Muscle of leg (tissue), 11 donors: ENCODE data around the gene WDR54. TPM values are rescaled to one million over a fixed set of nuclear protein-coding genes. Genes with fewer than 3 reads are reported as not detected.
"Not testable (repeated sequence)": the region's sequence is repeated elsewhere in the genome, so short reads cannot be mapped to it uniquely, and the experiment has no call there.

Source experiments
- DNase-seq: peaks from one replicate; pipeline ENCODE4 v3.0.0; 2013
- H3K27ac ChIP-seq: one replicate; pipeline ENCODE4 v1.5.1; 2013; ENCODE audit warnings: mild to moderate bottlenecking, low read length, control low read depth
- H3K27me3 ChIP-seq: one replicate; pipeline ENCODE4 v1.6.1; 2013; ENCODE audit warnings: low read length; ENCODE audit not compliant: control insufficient read depth, insufficient read depth
- H3K36me3 ChIP-seq: one replicate; pipeline ENCODE4 v1.6.1; 2013; ENCODE audit warnings: low read length; ENCODE audit not compliant: control insufficient read depth, insufficient read depth
- H3K4me1 ChIP-seq: one replicate; pipeline ENCODE4 v1.6.1; 2013; ENCODE audit warnings: low read length; ENCODE audit not compliant: control insufficient read depth, insufficient read depth
- H3K4me3 ChIP-seq: one replicate; pipeline ENCODE4 v1.5.1; 2013; ENCODE audit warnings: low read length, control low read depth
- H3K9me3 ChIP-seq: replicated peaks from 2 replicates; pipeline ENCODE4 v1.6.1; 2013; ENCODE audit warnings: low read depth, low read length; ENCODE audit not compliant: control insufficient read depth
- WGBS: methylation state at CpG from one replicate; pipeline ENCODE4 v1.1.5; 2013; ENCODE audit warnings: missing lambda C conversion rate; ENCODE audit not compliant: insufficient coverage; 5-methylcytosine and 5-hydroxymethylcytosine counted together
- polyA plus RNA-seq, 8 donors: library from polyadenylated mRNA; unstranded; fragments of 120-200 nt; gene quantifications; one replicate each; pipeline versions ENCODE4 v1.2.1 to v1.2.3, GENCODE V29; 2013; ENCODE audit warnings: inconsistent platforms in 1 of 8, low replicate concordance in 1 of 8; ENCODE audit not compliant: insufficient read length in 8 of 8, insufficient read depth in 1 of 8
- total RNA-seq: library from RNA; stranded (reverse); fragments of 120-200 nt; gene quantifications from one replicate; pipeline ENCODE4 v1.2.4, GENCODE V29; 2013

WDR54 gene
- total and polyA plus RNA-seq, 9 donors, result 7.5 to 15.8 (median 11.0) TPM

DNA sequence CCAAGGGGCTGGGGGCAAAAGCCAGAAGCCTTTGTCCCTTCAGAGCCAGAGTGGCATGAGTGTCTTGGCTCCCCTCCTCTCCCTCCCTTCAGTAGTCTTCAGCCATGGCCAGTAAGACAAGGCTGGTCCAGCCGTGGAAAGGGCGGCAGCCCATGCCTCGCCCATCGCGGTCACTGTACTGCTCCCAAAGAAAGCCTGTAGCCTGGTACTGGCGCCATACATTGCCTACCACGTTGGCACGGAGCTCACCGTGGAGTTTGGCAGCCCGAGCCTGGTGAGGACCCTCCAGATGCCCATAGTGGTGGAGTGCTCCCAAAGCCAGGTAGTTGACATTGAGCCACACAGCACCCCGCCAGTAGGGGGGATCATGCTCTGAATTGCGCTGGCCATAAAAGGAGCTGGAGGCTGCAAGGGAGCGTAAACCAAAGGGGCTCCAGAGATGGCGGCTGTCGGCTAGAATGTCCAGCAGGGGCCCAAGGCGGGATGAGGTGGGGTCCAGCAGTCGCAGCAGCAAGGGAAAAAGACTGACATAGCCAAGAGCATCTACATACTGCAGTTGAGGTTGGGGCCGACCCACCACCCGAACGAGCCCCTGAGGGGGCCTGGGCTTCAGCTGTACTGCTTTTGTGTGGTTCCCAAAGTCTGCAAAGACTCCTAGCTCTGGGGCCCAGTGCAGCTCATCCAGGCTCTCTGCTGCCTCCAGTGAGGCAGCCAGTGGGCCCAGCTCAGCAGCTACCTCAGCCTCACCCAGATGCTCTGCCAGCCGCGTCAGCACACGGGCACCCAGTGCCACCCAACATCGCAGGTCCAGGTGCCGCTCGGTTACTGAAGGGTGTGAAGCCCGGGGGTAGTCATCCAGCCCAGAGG lies 39.9 kb downstream of the WDR54 start:
- no peak overlapping the region for H3K27ac ChIP-seq
- DNase-seq, result no peak
- peaks cover 25% of the 10 kb centered on the region for H3K4me1 ChIP-seq
- H3K36me3 ChIP-seq, result peaks cover 26% of the 10 kb centered on the region
- H3K9me3 ChIP-seq, result no peaks in the 10 kb centered on the region
- WGBS, result 88% methylated on average over 23 of the region's 27 CpGs
- H3K27me3 ChIP-seq, result no peaks in the 10 kb centered on the region
- H3K4me3 ChIP-seq, result no peak overlapping the region

DNA sequence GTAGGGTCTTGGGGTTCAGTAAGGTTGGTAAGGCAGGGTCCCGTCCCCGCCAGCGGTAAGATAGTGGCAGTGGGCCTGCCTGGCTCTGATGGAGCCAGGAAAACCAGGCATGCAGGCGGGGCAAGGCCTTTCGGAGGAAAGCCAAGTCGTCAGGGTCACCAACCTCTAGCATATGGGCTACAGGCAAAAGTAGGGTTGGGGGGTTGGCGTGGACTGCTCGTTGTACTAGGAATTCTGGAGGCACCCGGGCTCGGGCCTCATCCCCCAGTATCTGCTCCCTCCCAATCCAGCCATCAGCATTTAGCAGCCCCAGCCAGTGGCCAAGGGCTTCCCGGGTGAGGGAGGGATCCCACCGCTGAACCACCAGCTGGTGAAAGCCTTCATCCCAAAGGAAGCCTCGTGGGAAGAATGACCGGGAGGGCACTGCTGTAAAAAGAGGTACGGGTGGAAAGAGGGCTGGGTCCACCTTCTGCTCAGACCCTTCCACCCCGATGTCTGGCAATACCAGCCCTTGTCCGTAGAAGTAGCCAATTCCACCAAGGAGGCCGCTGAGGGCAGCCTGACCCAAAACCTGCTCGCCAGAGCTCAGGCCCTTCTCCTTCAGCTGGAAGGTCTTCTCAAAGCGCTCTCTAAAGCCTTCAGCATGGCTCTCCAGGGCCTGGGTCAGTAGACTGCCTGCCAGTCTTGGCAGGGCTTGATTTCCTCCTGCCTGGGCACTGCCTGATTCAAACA lies 40.7 kb downstream of the WDR54 start:
- H3K27me3 ChIP-seq, result no peaks in the 10 kb centered on the region
- H3K9me3 ChIP-seq, result no peaks in the 10 kb centered on the region
- no peak for DNase-seq
- 93% methylated on average over 12 of the region's 20 CpGs for WGBS
- H3K4me3 ChIP-seq, result no peak overlapping the region
- peaks cover 26% of the 10 kb centered on the region for H3K36me3 ChIP-seq
- H3K27ac ChIP-seq, result no peak overlapping the region
- peaks cover 19% of the 10 kb centered on the region for H3K4me1 ChIP-seq

DNA sequence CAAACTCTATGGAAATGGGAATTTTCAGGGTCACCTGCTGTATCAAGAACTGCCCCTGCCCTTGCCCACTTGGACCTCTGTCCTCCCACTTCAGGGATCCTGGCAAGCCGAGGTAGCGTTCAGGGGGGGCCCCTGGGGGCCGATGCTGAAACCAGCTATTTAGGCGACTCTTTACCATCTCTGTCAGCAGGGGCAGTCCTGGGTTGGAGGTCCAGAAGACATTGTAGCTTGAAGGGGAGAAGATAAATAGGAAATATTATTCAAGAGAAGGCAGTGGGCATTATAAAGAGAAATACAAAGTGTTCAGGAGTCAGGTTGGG lies 41.2 kb downstream of the WDR54 start:
- Histone ChIP-seq H3K4me3 (no peak overlapping the region), H3K4me1 (peaks cover 19% of the 10 kb centered on the region), H3K9me3 (no peaks in the 10 kb centered on the region), H3K27ac (no peak overlapping the region), H3K27me3 (no peaks in the 10 kb centered on the region), H3K36me3 (peaks cover 26% of the 10 kb centered on the region)
- DNase-seq, result no peak
- 80% methylated on average over 1 of the region's 4 CpGs for WGBS

DNA sequence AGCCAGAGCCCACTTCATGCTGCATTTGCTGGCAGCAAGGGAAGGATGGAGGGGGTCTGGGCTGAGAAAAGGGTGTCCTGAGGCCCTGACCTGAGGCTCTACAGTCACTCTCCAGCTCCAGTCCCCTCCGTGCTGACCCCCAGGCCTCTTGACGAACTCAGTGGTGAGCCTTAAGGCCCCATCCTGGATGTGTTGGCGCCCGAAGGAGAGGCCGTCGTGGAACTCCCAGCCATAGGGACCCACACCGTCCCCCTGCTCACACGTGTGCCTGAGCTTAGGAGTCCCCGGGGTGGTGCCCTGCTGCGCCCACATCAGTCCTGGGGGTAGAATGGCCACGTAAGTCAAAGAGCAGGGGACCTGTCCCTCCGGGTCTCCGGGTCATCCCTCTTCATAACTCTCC lies 42.9 kb downstream of the WDR54 start:
- no peaks in the 10 kb centered on the region for H3K9me3 ChIP-seq
- peaks cover 26% of the 10 kb centered on the region for H3K36me3 ChIP-seq
- H3K4me1 ChIP-seq, result peaks cover 13% of the 10 kb centered on the region
- no peaks in the 10 kb centered on the region for H3K27me3 ChIP-seq
- under 1% methylated on average over 11 of the region's 13 CpGs for WGBS
- peak overlapping the region; percentile 7 for H3K27ac ChIP-seq
- peak overlapping the region; percentile 90 for H3K4me3 ChIP-seq
- peak; percentile 19 for DNase-seq

DNA sequence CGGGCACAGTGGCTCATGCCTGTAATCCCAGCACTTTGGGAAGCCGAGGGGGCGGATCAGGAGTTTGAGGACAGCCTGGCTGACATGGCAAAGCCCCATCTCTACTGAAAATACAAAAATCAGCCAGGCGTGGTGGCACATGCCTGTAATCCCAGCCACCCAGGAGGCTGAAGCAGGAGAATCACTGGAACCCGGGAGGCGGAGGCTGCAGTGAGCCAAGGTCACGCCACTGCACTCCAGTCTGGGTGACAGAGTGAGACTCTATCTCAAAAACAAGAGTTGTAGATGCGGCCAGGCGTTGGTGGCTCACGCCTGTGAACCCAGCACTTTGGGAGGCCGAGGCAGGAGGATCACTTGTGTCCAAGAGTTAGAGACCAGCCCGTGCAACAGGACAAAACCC lies 49.2 kb downstream of the WDR54 start:
- H3K27ac ChIP-seq, DNase-seq, H3K27me3 ChIP-seq, H3K4me3 ChIP-seq, H3K9me3 ChIP-seq: not testable (repeated sequence)
- peaks cover 11% of the 10 kb centered on the region for H3K4me1 ChIP-seq
- WGBS, result 95% methylated on average over 4 of the region's 12 CpGs
- H3K36me3 ChIP-seq, result peaks cover 17% of the 10 kb centered on the region

DNA sequence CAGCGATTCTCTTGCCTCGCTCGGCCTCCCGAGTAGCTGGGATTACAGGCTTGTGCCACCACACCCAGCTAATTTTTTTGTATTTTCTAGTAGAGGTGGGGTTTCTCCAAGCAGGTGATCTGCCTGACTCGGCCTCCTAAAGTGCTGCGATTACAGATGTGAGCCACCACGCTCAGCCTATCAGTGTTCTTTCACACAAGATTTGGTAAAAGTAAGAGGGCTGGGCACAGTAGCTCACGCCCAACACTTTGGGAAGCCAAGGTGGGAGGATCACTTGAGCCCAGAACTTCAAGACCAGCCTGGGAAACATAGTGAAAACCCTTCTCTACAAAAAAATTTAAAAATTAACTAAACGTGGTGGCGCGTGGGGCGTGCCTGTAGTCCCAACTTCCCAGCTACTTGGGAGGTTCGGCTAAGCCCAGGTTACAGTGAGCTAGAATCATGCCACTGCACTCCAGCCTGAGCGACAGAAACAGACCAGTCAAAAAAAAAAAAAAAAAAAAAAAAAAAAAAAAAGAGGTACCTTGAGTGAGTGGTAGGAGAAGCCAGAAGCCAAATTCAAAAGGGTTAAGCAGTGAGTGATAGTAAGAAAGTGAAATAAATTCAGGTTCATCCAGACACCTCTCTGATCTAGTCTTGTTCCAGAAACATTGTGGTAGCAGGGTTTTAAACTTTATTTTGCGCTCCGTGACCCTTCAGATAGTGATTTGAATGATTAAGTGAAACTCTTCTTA lies 50.0 kb downstream of the WDR54 start:
- no peaks in the 10 kb centered on the region for H3K9me3 ChIP-seq
- no peaks in the 10 kb centered on the region for H3K27me3 ChIP-seq
- peak overlapping the region; percentile 51 for H3K4me3 ChIP-seq
- WGBS, result 45% methylated on average over 4 of the region's 16 CpGs
- peaks cover 22% of the 10 kb centered on the region for H3K36me3 ChIP-seq
- peak overlapping the region; percentile 86 for H3K27ac ChIP-seq
- peaks cover 11% of the 10 kb centered on the region for H3K4me1 ChIP-seq
- no peak for DNase-seq

DNA sequence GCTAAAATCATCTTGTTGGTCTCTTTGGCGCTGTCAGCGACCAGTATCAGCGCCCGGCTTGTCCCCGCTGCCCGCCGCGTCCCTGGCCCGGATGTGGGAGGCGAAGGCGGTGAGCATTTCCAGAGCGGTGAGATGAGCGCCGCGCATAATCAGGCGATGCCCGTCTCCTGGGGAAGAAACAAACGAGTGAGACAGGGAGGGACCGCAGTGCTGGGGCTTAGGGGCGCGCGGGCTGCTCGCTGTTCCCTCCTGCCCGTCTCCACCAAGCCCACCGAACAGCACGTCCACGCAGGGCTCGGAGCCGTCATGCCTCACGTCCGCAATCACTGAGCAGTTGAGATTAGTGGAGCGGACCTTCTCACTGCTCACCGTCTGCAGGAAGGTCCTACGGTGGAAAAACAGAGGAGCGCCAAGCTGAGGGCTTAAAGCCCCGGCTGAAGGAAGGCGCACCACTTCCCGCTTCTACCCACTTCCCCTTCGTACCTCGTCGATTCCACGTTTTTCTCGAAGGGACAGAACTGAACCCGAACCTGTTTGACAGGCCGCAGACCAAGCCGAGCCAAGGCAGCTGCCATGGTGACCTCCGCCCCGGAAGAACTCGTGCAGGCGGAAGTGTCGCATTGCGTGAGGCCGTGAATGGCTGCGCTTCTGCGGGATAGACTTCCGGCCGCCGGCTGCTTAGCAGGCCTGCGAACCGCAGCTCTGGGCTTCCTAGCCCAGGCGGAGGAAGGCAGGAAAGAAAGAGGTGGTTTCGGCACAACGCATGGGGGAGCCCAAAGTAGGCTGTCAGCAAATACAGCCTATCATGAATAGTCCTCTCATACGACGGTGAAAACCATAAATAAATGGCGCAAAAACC lies 50.8 kb downstream of the WDR54 start, which contains the start of gene MRPL53:
TSS of gene MRPL53 (minus strand) at position 595 of the 859 bp plus-strand sequence. CDS start at position 575, 20 bp downstream.
- no peaks in the 10 kb centered on the region for H3K9me3 ChIP-seq
- H3K4me3 ChIP-seq, result peak within 1 kb of the TSS; percentile 51

DNA sequence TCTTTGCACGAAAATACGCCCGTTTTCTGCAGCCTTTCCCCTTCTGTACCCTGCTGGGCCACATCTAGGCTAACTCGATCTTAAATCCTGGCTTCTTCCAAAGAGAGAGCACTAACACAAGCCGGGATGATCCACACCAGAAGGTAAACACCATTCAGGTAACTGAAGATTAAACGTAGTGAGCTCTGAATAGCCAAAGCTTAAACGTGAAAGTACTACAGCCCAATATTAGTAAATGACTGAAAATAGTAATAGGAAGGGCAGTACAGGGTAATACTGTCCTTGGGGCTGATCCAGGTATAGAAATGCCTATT lies 51.4 kb downstream of the WDR54 start:
- Histone ChIP-seq H3K9me3 (no peaks in the 10 kb centered on the region), H3K27ac (peak overlapping the region; percentile 86), H3K4me1 (peaks cover 11% of the 10 kb centered on the region), H3K27me3 (no peaks in the 10 kb centered on the region), H3K36me3 (peaks cover 34% of the 10 kb centered on the region), H3K4me3 (peak overlapping the region; percentile 51)
- no peak for DNase-seq
- 0% methylated on average over 3 of the region's 7 CpGs for WGBS

More for the DNA sequence above, 50.8 kb downstream of the WDR54 start, which contains the start of gene MRPL53:
- peak within 1 kb of the TSS; percentile 86 for H3K27ac ChIP-seq
- peaks cover 11% of the 10 kb centered on the region for H3K4me1 ChIP-seq
- 0% methylated on average over 62 of the region's 66 CpGs for WGBS
- peak; percentile 98 for DNase-seq
- H3K27me3 ChIP-seq, result no peaks in the 10 kb centered on the region
- H3K36me3 ChIP-seq, result peaks cover 29% of the 10 kb centered on the region

DNA sequence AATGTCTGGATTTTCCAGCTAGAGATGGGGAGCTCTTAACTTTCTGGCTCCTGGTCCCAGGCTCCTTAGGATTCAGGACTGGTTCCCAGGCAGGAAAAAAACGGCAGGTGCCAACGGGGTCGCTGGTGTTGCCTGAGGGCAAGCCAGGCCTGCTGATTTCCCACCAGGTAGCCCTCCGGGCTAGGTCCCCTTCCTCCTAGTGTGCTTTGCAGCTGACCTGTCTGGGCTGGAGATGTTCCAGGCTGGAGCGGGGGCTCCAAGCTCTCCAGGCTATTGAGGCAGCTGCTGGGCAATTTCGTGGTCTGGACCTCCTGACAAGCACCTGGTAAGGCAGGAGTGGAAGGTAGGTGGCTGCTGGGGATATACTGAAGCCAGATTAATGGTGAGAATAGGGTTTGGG lies 53.0 kb downstream of the WDR54 start:
- WGBS, result 91% methylated on average over 6 of the region's 6 CpGs
- no peak overlapping the region for H3K4me3 ChIP-seq
- peaks cover 38% of the 10 kb centered on the region for H3K36me3 ChIP-seq
- DNase-seq, result no peak
- H3K27me3 ChIP-seq, result no peaks in the 10 kb centered on the region
- no peak overlapping the region for H3K27ac ChIP-seq
- H3K4me1 ChIP-seq, result peaks cover 11% of the 10 kb centered on the region
- no peaks in the 10 kb centered on the region for H3K9me3 ChIP-seq
